Activated CD4-positive, alpha-beta T cell treated with anti-CD3 and anti-CD28 coated beads for 36 hours (primary cell): ENCODE results near the gene ECE2. TPM values are rescaled to one million over a fixed set of nuclear protein-coding genes. Genes with fewer than 3 reads are reported as not detected.
A peak's percentile ranks its signal among the peaks of the same experiment; 100 is the strongest.

Source experiments
- ATAC-seq: fragments of 200-7000 bp; cut with Tn5 transposase; one replicate; pipeline ENCODE4 v1.10.0; 2021; ENCODE audit warnings: mild to moderate bottlenecking, moderate library complexity
- CTCF ChIA-PET: fragments of 350-600 bp; sonication (Branson Sonifier 250); formaldehyde crosslinking; loops from one replicate; lab custom pipeline; 2021; ENCODE audit warnings: antibody characterized with exemption; lab: Charles Lee
- POLR2A ChIA-PET: fragments of 350-600 bp; sonication (Branson Sonifier 250); formaldehyde crosslinking; loops from one replicate; lab custom pipeline; 2021; ENCODE audit warnings: antibody characterized with exemption, inconsistent platforms; lab: Charles Lee
- DNase-seq: peaks from one replicate; pipeline ENCODE4 v3.0.0-alpha.2; 2020
- H3K27ac Mint-ChIP-seq: one replicate; pipeline ENCODE4 v1.8.0; 2021; ENCODE audit warnings: mixed read lengths
- H3K27me3 Mint-ChIP-seq: one replicate; pipeline ENCODE4 v1.8.0; 2021; ENCODE audit warnings: mixed read lengths
- H3K36me3 Mint-ChIP-seq: one replicate; pipeline ENCODE4 v1.8.0; 2021; ENCODE audit warnings: low read depth, mixed read lengths
- H3K4me1 Mint-ChIP-seq: one replicate; pipeline ENCODE4 v1.8.0; 2021; ENCODE audit warnings: mixed read lengths
- H3K4me3 Mint-ChIP-seq: one replicate; pipeline ENCODE4 v1.8.0; 2021; ENCODE audit warnings: mild to moderate bottlenecking, moderate library complexity, mixed read lengths
- H3K9me3 Mint-ChIP-seq: one replicate; pipeline ENCODE4 v1.8.0; 2021; ENCODE audit warnings: low read depth, mixed read lengths
- intact Hi-C, 2 experiments: fragments of 100-400 bp; cut with DNase I in 1 of 2; cut with micrococcal nuclease in 1 of 2; formaldehyde crosslinking; loops; one replicate each; pipeline versions ENCODE4 v1.14.2 to v1.15.1; 2022 to 2024; cut with DNase I, micrococcal nuclease
- total RNA-seq, 2 experiments: library from RNA; stranded (reverse); gene quantifications; one replicate each; pipeline ENCODE4 v1.2.3, GENCODE V29; 2021

Gene ECE2
- total RNA-seq, 2 experiments from 2014 or later, result not detected

- no peaks in the 10 kb centered on the region for H3K27me3 Mint-ChIP-seq
- ATAC-seq (no peak), DNase-seq (no peak)
- H3K27ac Mint-ChIP-seq, result no peak overlapping the region
- H3K4me3 Mint-ChIP-seq, result no peak overlapping the region
- no peaks in the 10 kb centered on the region for H3K9me3 Mint-ChIP-seq
- peaks cover 3% of the 10 kb centered on the region for H3K4me1 Mint-ChIP-seq
- H3K36me3 Mint-ChIP-seq, result peaks cover 12% of the 10 kb centered on the region
- ChIA-PET POLR2A (no interaction called here), CTCF (interaction anchor here (1.0 to 4.2 kb wide), 4 partner anchors 9 to 292 kb away, joined by 3 to 25 read pairs (median 4); partner anchors contain the start of gene EEF1AKMT4)
- intact Hi-C loops, result loop anchor here in 1 of 2 experiments (10.0 kb wide), 1 partner anchor 686 kb away; the partner anchor contains the start of gene KLHL6
Measured at GRCh38 chr3:184241141-184241446, 34.7 kb upstream of the ECE2 start.

GRCh38 chr3:184241447-184242296 lies 34.1 kb upstream of the ECE2 start:
- Mint-ChIP-seq H3K4me3 (no peak overlapping the region), H3K36me3 (peaks cover 12% of the 10 kb centered on the region), H3K27me3 (no peaks in the 10 kb centered on the region), H3K27ac (no peak overlapping the region), H3K9me3 (no peaks in the 10 kb centered on the region), H3K4me1 (peaks cover 4% of the 10 kb centered on the region)
- intact Hi-C loops, result loop anchor here in 1 of 2 experiments (10.0 kb wide), 1 partner anchor 687 kb away; the partner anchor contains the start of gene KLHL6
- ATAC-seq (peak; percentile 71), DNase-seq (peak; percentile 44)
- CTCF ChIA-PET, result interaction anchor here (0.6 to 4.2 kb wide), 3 partner anchors 8 to 14 kb away, joined by 3 to 25 read pairs (median 3); partner anchors contain the start of gene EEF1AKMT4
- POLR2A ChIA-PET, result no interaction called here

- Mint-ChIP-seq H3K4me3 (no peak overlapping the region), H3K27me3 (no peaks in the 10 kb centered on the region), H3K9me3 (no peaks in the 10 kb centered on the region), H3K27ac (no peak overlapping the region), H3K36me3 (peaks cover 12% of the 10 kb centered on the region), H3K4me1 (peaks cover 4% of the 10 kb centered on the region)
- intact Hi-C loops, result loop anchor here in 1 of 2 experiments (10.0 kb wide), 1 partner anchor 687 kb away; the partner anchor contains the start of gene KLHL6
- DNase-seq (no peak), ATAC-seq (no peak)
- ChIA-PET POLR2A (no interaction called here), CTCF (interaction anchor here (4.2 kb wide), 1 partner anchor 15 kb away, joined by 25 read pairs; no protein-coding TSS in a partner anchor)
Measured at GRCh38 chr3:184242297-184242685, 33.5 kb upstream of the ECE2 start.

- ChIA-PET POLR2A (no interaction called here), CTCF (interaction anchor here (0.6 to 3.4 kb wide), 5 partner anchors 11 to 63 kb away, joined by 4 to 33 read pairs (median 10); partner anchors contain the start of gene ABCF3)
- intact Hi-C loops, result loop anchor here (1.0 to 10.0 kb wide), 17 partner anchors 12 to 1689 kb away; partner anchors contain the start of genes ABCF3 (in 2 of the 2), AP2M1 (in 2 of the 2), EIF2B5 (in 2 of the 2) and EIF4G1 (in 2 of the 2)
- H3K4me3 Mint-ChIP-seq, result peak within 1 kb of the TSS; percentile 98
- no peaks in the 10 kb centered on the region for H3K9me3 Mint-ChIP-seq
- peak within 1 kb of the TSS; percentile 99 for H3K27ac Mint-ChIP-seq
- no peaks in the 10 kb centered on the region for H3K27me3 Mint-ChIP-seq
- peaks cover 9% of the 10 kb centered on the region for H3K4me1 Mint-ChIP-seq
- DNase-seq (peak; percentile 92), ATAC-seq (peak; percentile 45)
- peaks cover 8% of the 10 kb centered on the region for H3K36me3 Mint-ChIP-seq
Measured at GRCh38 chr3:184248454-184249411, 27.1 kb upstream of the ECE2 start, which contains the start of gene ALG3. Gene ALG3 (minus strand): TSS chr3:184248962. CDS start chr3:184248940, 22 bp downstream.

DNA sequence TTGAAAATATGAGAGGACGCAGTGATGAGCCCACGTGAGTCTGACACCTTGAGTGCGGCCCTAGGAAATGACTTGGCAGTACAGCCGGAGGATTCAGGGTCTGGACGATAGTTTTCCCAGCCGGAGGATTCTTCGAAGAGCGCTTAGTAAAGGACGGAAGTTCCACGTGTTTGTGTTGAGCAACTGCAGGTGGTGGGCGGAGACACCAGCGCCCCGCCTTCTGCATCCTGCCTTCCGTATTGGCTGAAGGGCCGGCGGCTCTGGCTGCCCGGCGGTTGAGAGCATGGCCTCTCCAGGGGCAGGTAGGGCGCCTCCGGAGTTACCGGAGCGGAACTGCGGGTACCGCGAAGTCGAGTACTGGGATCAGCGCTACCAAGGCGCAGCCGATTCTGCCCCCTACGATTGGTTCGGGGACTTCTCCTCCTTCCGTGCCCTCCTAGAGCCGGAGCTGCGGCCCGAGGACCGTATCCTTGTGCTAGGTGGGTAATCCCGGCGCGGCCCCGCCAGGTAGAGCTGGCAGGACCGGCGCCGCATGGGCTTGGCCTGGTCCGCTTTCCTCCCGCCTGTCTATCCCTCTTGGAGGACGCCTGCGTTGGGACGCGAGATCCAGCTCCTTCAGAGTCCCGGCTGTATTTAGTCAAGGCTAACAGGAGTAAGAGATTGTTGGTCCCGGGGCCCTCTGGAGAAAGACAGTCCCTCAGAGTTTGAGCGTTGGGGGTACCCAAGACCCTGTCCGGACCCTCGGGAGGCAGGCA lies 26.2 kb upstream of the ECE2 start, which contains the start of gene EEF1AKMT4:
TSS of gene EEF1AKMT4 (plus strand) at position 261 of the 755 bp plus-strand sequence. CDS start at position 284, 23 bp downstream.
- ATAC-seq (peak; percentile 90), DNase-seq (peak; percentile 98)
- intact Hi-C loops, result loop anchor here (1.0 to 10.0 kb wide), 20 partner anchors 11 to 1688 kb away; partner anchors contain the start of genes ABCF3 (in 2 of the 2), AP2M1 (in 2 of the 2), EIF2B5 (in 2 of the 2) and EIF4G1 (in 2 of the 2)
- ChIA-PET POLR2A (interaction anchor here (1.1 kb wide), 1 partner anchor 22 kb away, joined by 4 read pairs; no protein-coding TSS in a partner anchor), CTCF (interaction anchor here (0.6 to 2.8 kb wide), 26 partner anchors 9 to 365 kb away, joined by 3 to 29 read pairs (median 4); partner anchors contain the start of genes ABCF3, CAMK2N2, PARL and VWA5B2)
- peak within 1 kb of the TSS; percentile 98 for H3K4me3 Mint-ChIP-seq
- H3K4me1 Mint-ChIP-seq, result peaks cover 9% of the 10 kb centered on the region
- peak within 1 kb of the TSS; percentile 99 for H3K27ac Mint-ChIP-seq
- no peaks in the 10 kb centered on the region for H3K27me3 Mint-ChIP-seq
- peaks cover 6% of the 10 kb centered on the region for H3K36me3 Mint-ChIP-seq
- no peaks in the 10 kb centered on the region for H3K9me3 Mint-ChIP-seq

DNA sequence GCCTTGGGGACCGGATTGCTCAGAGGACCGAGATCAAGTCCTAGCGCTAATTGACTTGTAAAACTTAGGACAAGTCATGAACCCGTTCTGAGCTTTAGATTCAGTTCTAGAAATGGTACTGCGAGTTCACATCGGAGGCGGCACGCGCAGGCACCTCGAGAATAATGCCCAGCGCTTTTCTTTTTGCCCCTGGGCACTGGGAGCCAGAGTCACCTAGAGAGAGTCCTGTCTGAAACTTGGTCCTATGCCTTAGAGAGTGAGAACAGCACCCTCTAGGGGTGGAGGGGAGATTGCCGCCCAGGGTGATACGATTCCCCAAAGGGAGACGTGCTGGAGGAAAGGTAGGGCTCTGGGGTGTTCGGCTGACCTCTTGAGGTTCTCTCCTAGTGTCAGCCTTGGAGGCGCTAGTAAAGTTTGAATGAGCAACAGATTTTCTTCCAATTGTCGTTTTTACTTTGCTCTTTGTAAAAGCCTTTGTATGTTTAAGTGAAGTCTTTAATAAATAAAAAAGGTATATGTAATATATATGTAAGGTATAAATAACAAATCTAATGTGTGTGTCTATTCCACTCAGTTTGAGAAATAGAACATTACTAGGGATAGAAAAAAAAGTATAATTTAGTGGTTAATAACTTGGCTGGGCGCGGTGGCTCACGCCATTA lies 25.5 kb upstream of the ECE2 start:
- Mint-ChIP-seq H3K9me3 (no peaks in the 10 kb centered on the region), H3K4me3 (peak overlapping the region; percentile 98), H3K27me3 (no peaks in the 10 kb centered on the region), H3K27ac (peak overlapping the region; percentile 99), H3K36me3 (peaks cover 2% of the 10 kb centered on the region), H3K4me1 (peaks cover 9% of the 10 kb centered on the region)
- ChIA-PET CTCF (interaction anchor here (0.6 to 2.8 kb wide), 24 partner anchors 9 to 366 kb away, joined by 3 to 29 read pairs (median 4); partner anchors contain the start of genes ABCF3, CAMK2N2, PARL and VWA5B2), POLR2A (interaction anchor here (1.1 kb wide), 1 partner anchor 23 kb away, joined by 4 read pairs; no protein-coding TSS in a partner anchor)
- ATAC-seq (peak; percentile 72), DNase-seq (peak; percentile 95)
- intact Hi-C loops, result loop anchor here in 1 of 2 experiments (1.0 to 10.0 kb wide), 4 partner anchors 11 to 785 kb away; partner anchors contain the start of gene CAMK2N2

- H3K27me3 Mint-ChIP-seq, result peaks cover 5% of the 10 kb centered on the region
- H3K4me3 Mint-ChIP-seq, result no peak overlapping the region
- H3K4me1 Mint-ChIP-seq, result peaks cover 11% of the 10 kb centered on the region
- H3K27ac Mint-ChIP-seq, result peak overlapping the region; percentile 34
- POLR2A ChIA-PET, result interaction anchor here (0.5 kb wide), 1 partner anchor 106 kb away, joined by 4 read pairs; no protein-coding TSS in a partner anchor
- H3K36me3 Mint-ChIP-seq, result peaks cover 15% of the 10 kb centered on the region
- H3K9me3 Mint-ChIP-seq, result no peaks in the 10 kb centered on the region
- DNase-seq, result peak; percentile 63
- intact Hi-C loops, result loop anchor here in 1 of 2 experiments (10.0 kb wide), 1 partner anchor 791 kb away; no protein-coding TSS in a partner anchor
- CTCF ChIA-PET, result interaction anchor here (0.5 to 2.8 kb wide), 4 partner anchors 29 to 559 kb away, joined by 3 to 15 read pairs (median 4); no protein-coding TSS in a partner anchor
- ATAC-seq, result peak; percentile 64
Measured at GRCh38 chr3:184255291-184256039, 20.4 kb upstream of the ECE2 start.

DNA sequence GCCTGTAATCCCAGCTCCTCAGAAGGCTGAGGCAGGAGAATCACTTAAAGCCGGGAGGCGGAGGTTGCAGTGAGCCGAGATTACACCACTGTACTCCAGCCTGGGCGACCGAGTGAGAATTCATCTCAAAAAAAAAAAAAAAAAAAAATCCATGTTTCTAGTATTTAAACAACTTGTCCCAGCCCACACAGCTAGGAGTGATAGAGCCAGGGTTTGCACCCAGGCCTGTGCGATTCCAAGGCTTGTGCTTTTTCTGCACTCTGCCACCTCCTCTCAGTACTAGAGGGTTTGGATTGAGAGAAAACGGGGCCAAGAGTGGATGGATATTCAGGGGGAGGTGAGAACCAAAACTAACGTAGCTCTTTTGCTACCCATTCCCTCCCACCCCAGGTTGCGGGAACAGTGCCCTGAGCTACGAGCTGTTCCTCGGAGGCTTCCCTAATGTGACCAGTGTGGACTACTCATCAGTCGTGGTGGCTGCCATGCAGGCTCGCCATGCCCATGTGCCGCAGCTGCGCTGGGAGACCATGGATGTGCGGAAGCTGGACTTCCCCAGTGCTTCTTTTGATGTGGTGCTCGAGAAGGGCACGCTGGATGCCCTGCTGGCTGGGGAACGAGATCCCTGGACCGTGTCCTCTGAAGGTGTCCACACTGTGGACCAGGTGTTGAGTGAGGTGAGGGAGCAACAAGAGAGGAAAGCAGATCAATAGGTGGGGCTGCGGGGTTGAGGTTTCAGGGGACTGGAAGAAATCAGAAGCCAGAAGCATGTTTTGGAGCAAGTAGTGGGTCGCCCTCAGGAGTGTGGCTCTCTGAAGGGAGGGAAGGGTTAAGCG lies 18.5 kb upstream of the ECE2 start:
- Mint-ChIP-seq H3K27me3 (peaks cover 14% of the 10 kb centered on the region), H3K4me1 (peaks cover 20% of the 10 kb centered on the region), H3K36me3 (peaks cover 15% of the 10 kb centered on the region), H3K27ac (no peak overlapping the region), H3K9me3 (no peaks in the 10 kb centered on the region), H3K4me3 (no peak overlapping the region)
- no peak for ATAC-seq
- DNase-seq, result no peak
- intact Hi-C loops, result loop anchor here in 1 of 2 experiments (10.0 kb wide), 1 partner anchor 792 kb away; no protein-coding TSS in a partner anchor
- ChIA-PET POLR2A (no interaction called here), CTCF (interaction anchor here (0.7 to 2.2 kb wide), 2 partner anchors 11 to 30 kb away, joined by 4 to 8 read pairs; no protein-coding TSS in a partner anchor)
